ENCODE results near the gene BASP1. TPM values are rescaled to one million over a fixed set of nuclear protein-coding genes. Genes with fewer than 3 reads are reported as not detected.

BASP1 gene
- total RNA-seq, 4 donors from 2014 or later, result 10.1 to 29.6 (median 23.0) TPM

GRCh38 chr5:17203329-17204132 lies 13.9 kb upstream of the BASP1 start:
- no peaks in the 10 kb centered on the region for H3K9me3 ChIP-seq
- H3K27me3 ChIP-seq, result no peaks in the 10 kb centered on the region
- no peaks in the 10 kb centered on the region for H3K4me1 ChIP-seq
- no peak for TF ChIP-seq POLR2A (IDR thresholded peaks at IDR 0.05)
- peak; percentile 41 to 74 (median 59) for TF ChIP-seq CTCF (IDR thresholded peaks at IDR 0.05)
- H3K27ac ChIP-seq, result no peak overlapping the region
- intact Hi-C loops (cut with DNase I), result loop anchor here (10.0 kb wide), 1 partner anchor 739 kb away; the partner anchor contains the start of gene ZNF622
- 31 to 33% methylated on average over 10 of the region's 10 CpGs for WGBS, 2 donors
- H3K36me3 ChIP-seq, result no peaks in the 10 kb centered on the region
- no peak overlapping the region for H3K4me3 ChIP-seq (replicated peaks in 1 of 3)
- DNase-seq, result peak; percentile 22 to 26

- Histone ChIP-seq H3K4me1 (no peaks in the 10 kb centered on the region), H3K27me3 (no peaks in the 10 kb centered on the region), H3K4me3 (replicated peaks in 1 of 3) (no peak overlapping the region), H3K9me3 (no peaks in the 10 kb centered on the region), H3K27ac (no peak overlapping the region), H3K36me3 (no peaks in the 10 kb centered on the region)
- TF ChIP-seq POLR2A (IDR thresholded peaks at IDR 0.05), result no peak
- TF ChIP-seq CTCF (IDR thresholded peaks at IDR 0.05), result no peak
- 51 to 54% methylated on average over 6 of the region's 6 CpGs for WGBS, 2 donors
- DNase-seq, result no peak
- intact Hi-C loops (cut with DNase I), result loop anchor here (10.0 kb wide), 1 partner anchor 739 kb away; the partner anchor contains the start of gene ZNF622
Measured at GRCh38 chr5:17204133-17204489, 13.3 kb upstream of the BASP1 start.

- no peak overlapping the region for H3K4me3 ChIP-seq (replicated peaks in 1 of 3)
- TF ChIP-seq POLR2A (IDR thresholded peaks at IDR 0.05) (no peak), CTCF (IDR thresholded peaks at IDR 0.05) (no peak)
- H3K27ac ChIP-seq, result no peak overlapping the region
- intact Hi-C loops (cut with DNase I), result loop anchor here (10.0 kb wide), 1 partner anchor 741 kb away; the partner anchor contains the start of gene ZNF622
- no peaks in the 10 kb centered on the region for H3K36me3 ChIP-seq
- no peaks in the 10 kb centered on the region for H3K27me3 ChIP-seq
- H3K4me1 ChIP-seq, result no peaks in the 10 kb centered on the region
- DNase-seq, result no peak
- H3K9me3 ChIP-seq, result no peaks in the 10 kb centered on the region
Measured at GRCh38 chr5:17206021-17206420, 11.4 kb upstream of the BASP1 start.

GRCh38 chr5:17212191-17212590 lies 5.2 kb upstream of the BASP1 start:
- Histone ChIP-seq H3K36me3 (no peaks in the 10 kb centered on the region), H3K4me3 (replicated peaks in 1 of 3) (no peak overlapping the region), H3K9me3 (no peaks in the 10 kb centered on the region), H3K27ac (no peak overlapping the region), H3K4me1 (no peaks in the 10 kb centered on the region), H3K27me3 (no peaks in the 10 kb centered on the region)
- DNase-seq, result no peak
- WGBS, 2 donors, result 85 to 91% methylated on average over 4 of the region's 4 CpGs
- intact Hi-C loops (cut with DNase I), result loop anchor here (10.0 kb wide), 1 partner anchor 1103 kb away; no protein-coding TSS in a partner anchor
- TF ChIP-seq POLR2A (IDR thresholded peaks at IDR 0.05), result no peak
- no peak for TF ChIP-seq CTCF (IDR thresholded peaks at IDR 0.05)

- WGBS, 2 donors, result 71 to 87% methylated on average over 3 of the region's 3 CpGs
- no peak for DNase-seq
- H3K27ac ChIP-seq, result no peak overlapping the region
- H3K4me3 ChIP-seq (replicated peaks in 1 of 3), result no peak overlapping the region
- TF ChIP-seq CTCF (IDR thresholded peaks at IDR 0.05) (no peak), POLR2A (IDR thresholded peaks at IDR 0.05) (no peak)
- no peaks in the 10 kb centered on the region for H3K4me1 ChIP-seq
- no peaks in the 10 kb centered on the region for H3K9me3 ChIP-seq
- no peaks in the 10 kb centered on the region for H3K36me3 ChIP-seq
- intact Hi-C loops (cut with DNase I), result loop anchor here (10.0 kb wide), 1 partner anchor 1102 kb away; no protein-coding TSS in a partner anchor
- no peaks in the 10 kb centered on the region for H3K27me3 ChIP-seq
Measured at GRCh38 chr5:17212996-17213395, 4.4 kb upstream of the BASP1 start.
